Lower leg skin (tissue), 4 donors: Measurements from ENCODE around the gene MAD1L1. TPM values are rescaled to one million over a fixed set of nuclear protein-coding genes. Genes with fewer than 3 reads are reported as not detected.

Experiments used
- DNase-seq, 2 donors: peaks; one replicate each; pipeline ENCODE4 v3.0.0-alpha.2; 2019; ENCODE audit warnings: low spot score in 2 of 2
- H3K4me3 ChIP-seq: fragments of 200-600 bp; sonication (generic); 2 replicates; pipeline ENCODE4 v1.5.1; 2017; ENCODE audit warnings: mild to moderate bottlenecking, low read depth; ENCODE audit not compliant: poor library complexity, severe bottlenecking
- CTCF ChIP-seq, 3 donors: fragments of 450-650 bp; IDR thresholded peaks; one replicate each; pipeline ENCODE4 v1.5.1; 2016; ENCODE audit warnings: antibody characterized with exemption in 3 of 3, mild to moderate bottlenecking in 3 of 3, moderate library complexity in 2 of 3
- POLR2A ChIP-seq, 2 donors: fragments of 450-650 bp; IDR thresholded peaks; one replicate each; pipeline ENCODE4 v1.6.1; 2016 to 2017; ENCODE audit warnings: antibody characterized with exemption in 2 of 2, mild to moderate bottlenecking in 1 of 2, moderate library complexity in 1 of 2
- WGBS, 2 donors: methylation state at CpG; one replicate each; pipeline ENCODE4 v1.1.5; 2018; 5-methylcytosine and 5-hydroxymethylcytosine counted together
- intact Hi-C: fragments of 100-400 bp; cut with DNase I; formaldehyde crosslinking; loops from one replicate; pipeline ENCODE4 v1.15.0; 2023; ENCODE audit warnings: low total_unique reads
- total RNA-seq, 4 donors: library from RNA; depleted of rRNA; stranded (reverse); fragments of >200 nt; gene quantifications; one replicate each; pipeline ENCODE4 v1.1.0, GENCODE V29; 2016

The MAD1L1 gene
- total RNA-seq, 4 donors from 2014 or later: 37.7 to 77.8 (median 59.4) TPM

- H3K4me3 ChIP-seq: no peak overlapping the region
- WGBS, 2 donors: 88 to 92% methylated on average over 26 of the region's 26 CpGs
- TF ChIP-seq CTCF (IDR thresholded peaks at IDR 0.05): no peak
- no peak for TF ChIP-seq POLR2A (IDR thresholded peaks at IDR 0.05)
- no peak for DNase-seq
- intact Hi-C loops: no loop called here
Observed at GRCh38 chr7:2170576-2171521, 61.9 kb downstream of the MAD1L1 start.

GRCh38 chr7:2169923-2170575 lies 62.7 kb downstream of the MAD1L1 start:
- no peak for DNase-seq
- H3K4me3 ChIP-seq: no peak overlapping the region
- TF ChIP-seq CTCF (IDR thresholded peaks at IDR 0.05): no peak
- TF ChIP-seq POLR2A (IDR thresholded peaks at IDR 0.05): no peak
- intact Hi-C loops: no loop called here
- WGBS, 2 donors: 74 to 81% methylated on average over 14 to 17 of the region's 17 CpGs

- H3K4me3 ChIP-seq: no peak overlapping the region
- TF ChIP-seq POLR2A (IDR thresholded peaks at IDR 0.05) (no peak), CTCF (IDR thresholded peaks at IDR 0.05) (no peak)
- intact Hi-C loops: no loop called here
- DNase-seq: no peak
- 88 to 93% methylated on average over 37 of the region's 37 CpGs for WGBS, 2 donors
Observed at GRCh38 chr7:2168615-2169311, 64.0 kb downstream of the MAD1L1 start.

GRCh38 chr7:2166625-2167280 lies 66.0 kb downstream of the MAD1L1 start:
- intact Hi-C loops: no loop called here
- DNase-seq: no peak
- no peak for TF ChIP-seq POLR2A (IDR thresholded peaks at IDR 0.05)
- TF ChIP-seq CTCF (IDR thresholded peaks at IDR 0.05): no peak
- 89% methylated on average over 22 to 25 of the region's 25 CpGs for WGBS, 2 donors
- H3K4me3 ChIP-seq: no peak overlapping the region
